Measurements from ENCODE around the gene DUOX2.

DUOX2 gene

DNA sequence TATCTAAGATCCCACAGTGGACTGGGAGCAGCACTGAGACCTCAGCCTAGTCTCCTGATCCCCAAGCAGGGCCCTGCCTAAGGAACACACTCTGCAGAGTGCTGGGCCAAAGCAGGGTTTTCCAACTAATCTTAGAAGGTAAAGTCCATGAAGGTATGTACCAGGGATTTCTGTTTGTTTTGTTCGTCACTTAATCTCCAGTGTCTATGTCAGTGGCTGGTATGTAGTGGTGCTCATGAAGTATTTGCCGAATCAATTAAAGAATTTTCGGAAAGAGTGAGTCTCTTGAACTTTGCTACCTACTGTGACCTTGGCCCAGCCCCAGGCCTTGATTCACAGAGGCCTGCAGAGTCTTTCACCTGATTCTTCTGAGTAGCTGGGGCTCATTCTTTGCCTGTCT lies 17.5 kb upstream of the DUOX2 start:
- Histone ChIP-seq H3K36me3 (ENCODE audit: insufficient read depth, insufficient read length, low read length) (no peaks in the 10 kb centered on the region), H3K4me1 (ENCODE audit: insufficient read depth, insufficient read length) (peaks cover 5% of the 10 kb centered on the region), H3K27me3 (ENCODE audit: insufficient read depth, insufficient read length) (peaks cover 39% of the 10 kb centered on the region), H3K4me3 (ENCODE audit: insufficient read length, low read depth) (no peak overlapping the region), H3K9me3 (ENCODE audit: insufficient read depth, low read length) (no peaks in the 10 kb centered on the region), H3K9ac (ENCODE audit: insufficient read length, low read depth) (no peak overlapping the region)
- TF ChIP-seq SUZ12 (IDR thresholded peaks at IDR 0.05; ENCODE audit: extremely low read depth, insufficient read depth, insufficient read length) (no peak), ZNF274 (IDR thresholded peaks at IDR 0.05; ENCODE audit: low read depth, low read length) (no peak)
- DNase-seq (ENCODE audit: low read depth, low spot score): no peak

DNA sequence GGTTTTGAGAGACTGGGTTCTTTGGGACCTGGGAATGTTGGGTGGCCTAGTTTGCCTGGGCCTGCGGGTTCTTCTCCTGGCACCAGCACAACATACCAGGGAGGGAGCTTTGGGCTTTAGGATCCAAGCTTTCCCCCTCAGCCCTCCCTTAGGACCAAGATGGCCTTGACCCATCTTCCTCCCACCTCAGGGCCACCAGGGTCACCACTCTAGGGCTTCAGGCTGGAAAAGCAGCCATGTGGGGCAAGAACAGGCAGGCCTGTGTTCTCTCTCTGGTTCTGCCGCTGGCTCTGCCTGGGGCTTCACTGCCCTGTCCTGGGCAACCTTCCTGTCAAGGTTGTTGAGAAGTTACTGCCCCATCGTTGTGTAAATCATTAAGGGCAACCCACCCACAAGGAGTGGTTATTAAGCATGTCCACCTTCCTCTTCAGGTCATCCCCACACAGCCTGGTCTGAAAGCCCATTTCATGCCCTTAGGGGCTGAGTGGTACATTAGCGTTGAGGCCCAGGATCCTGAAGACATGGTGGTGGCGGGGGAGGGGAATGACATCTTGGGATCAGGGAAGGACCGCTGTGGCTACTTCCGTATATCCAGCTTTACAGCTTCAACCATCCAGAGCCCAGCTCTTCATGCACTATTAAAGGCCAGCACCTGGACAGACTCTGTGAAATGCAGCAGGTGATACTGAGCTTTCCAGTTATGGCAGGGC lies 16.5 kb upstream of the DUOX2 start:
- Histone ChIP-seq H3K27me3 (ENCODE audit: insufficient read depth, insufficient read length) (peaks cover 39% of the 10 kb centered on the region), H3K9ac (ENCODE audit: insufficient read length, low read depth) (peak overlapping the region; percentile 32)

DNA sequence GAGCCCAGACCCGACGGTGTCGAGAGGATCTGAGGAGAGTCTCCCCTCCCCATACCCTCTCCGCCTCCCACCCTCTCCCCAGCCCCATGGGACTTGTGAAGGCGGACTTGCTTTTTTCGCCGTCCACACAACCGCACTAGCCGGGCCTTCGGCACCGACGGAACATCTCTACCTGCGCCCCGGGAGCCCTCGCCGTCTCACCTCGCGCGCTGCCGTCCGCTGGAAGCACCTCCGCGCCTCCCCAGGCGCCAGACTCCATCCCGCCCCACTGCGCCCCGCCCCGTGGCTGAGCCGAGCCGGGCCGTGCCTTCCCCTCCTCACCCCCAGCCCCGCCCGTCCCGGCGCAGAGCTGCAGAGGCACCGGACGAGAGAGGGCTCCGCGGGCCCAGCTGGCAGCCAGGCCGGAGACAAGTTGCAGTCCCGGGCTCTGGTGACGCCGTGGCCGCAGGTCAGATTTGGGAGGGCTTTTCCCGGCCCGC lies 15.7 kb upstream of the DUOX2 start, which contains the start of the genes DUOX1 and DUOXA1:
DUOX1 (plus strand) TSS at position 344 of the 479 bp plus-strand sequence. CDS start 1,973 bp downstream, outside the sequence.
DUOXA1 (minus strand) TSS at position 229 of the 479 bp plus-strand sequence. CDS start 6,865 bp downstream, outside the sequence.
- no peak for DNase-seq (ENCODE audit: low read depth, low spot score)
- peak within 1 kb of the TSS; percentile 56 for H3K9ac ChIP-seq (ENCODE audit: insufficient read length, low read depth)
- no peaks in the 10 kb centered on the region for H3K9me3 ChIP-seq (ENCODE audit: insufficient read depth, low read length)
- peak within 1 kb of the TSS; percentile 39 for H3K4me3 ChIP-seq (ENCODE audit: insufficient read length, low read depth)
- H3K36me3 ChIP-seq (ENCODE audit: insufficient read depth, insufficient read length, low read length): no peaks in the 10 kb centered on the region
- H3K4me1 ChIP-seq (ENCODE audit: insufficient read depth, insufficient read length): peaks cover 4% of the 10 kb centered on the region
- H3K27me3 ChIP-seq (ENCODE audit: insufficient read depth, insufficient read length): peaks cover 42% of the 10 kb centered on the region
- TF ChIP-seq SUZ12 (IDR thresholded peaks at IDR 0.05; ENCODE audit: extremely low read depth, insufficient read depth, insufficient read length) (no peak), ZNF274 (IDR thresholded peaks at IDR 0.05; ENCODE audit: low read depth, low read length) (no peak), YY1 (IDR thresholded peaks at IDR 0.05; ENCODE audit: insufficient read depth, insufficient read length) (no peak)

More for the DNA sequence above, 16.5 kb upstream of the DUOX2 start:
- Histone ChIP-seq H3K9me3 (ENCODE audit: insufficient read depth, low read length) (no peaks in the 10 kb centered on the region), H3K4me3 (ENCODE audit: insufficient read length, low read depth) (peak overlapping the region; percentile 39), H3K36me3 (ENCODE audit: insufficient read depth, insufficient read length, low read length) (no peaks in the 10 kb centered on the region), H3K4me1 (ENCODE audit: insufficient read depth, insufficient read length) (peaks cover 5% of the 10 kb centered on the region)
- no peak for TF ChIP-seq ZNF274 (IDR thresholded peaks at IDR 0.05; ENCODE audit: low read depth, low read length)
- no peak for TF ChIP-seq SUZ12 (IDR thresholded peaks at IDR 0.05; ENCODE audit: extremely low read depth, insufficient read depth, insufficient read length)
- no peak for TF ChIP-seq YY1 (IDR thresholded peaks at IDR 0.05; ENCODE audit: insufficient read depth, insufficient read length)
- DNase-seq (ENCODE audit: low read depth, low spot score): no peak

DNA sequence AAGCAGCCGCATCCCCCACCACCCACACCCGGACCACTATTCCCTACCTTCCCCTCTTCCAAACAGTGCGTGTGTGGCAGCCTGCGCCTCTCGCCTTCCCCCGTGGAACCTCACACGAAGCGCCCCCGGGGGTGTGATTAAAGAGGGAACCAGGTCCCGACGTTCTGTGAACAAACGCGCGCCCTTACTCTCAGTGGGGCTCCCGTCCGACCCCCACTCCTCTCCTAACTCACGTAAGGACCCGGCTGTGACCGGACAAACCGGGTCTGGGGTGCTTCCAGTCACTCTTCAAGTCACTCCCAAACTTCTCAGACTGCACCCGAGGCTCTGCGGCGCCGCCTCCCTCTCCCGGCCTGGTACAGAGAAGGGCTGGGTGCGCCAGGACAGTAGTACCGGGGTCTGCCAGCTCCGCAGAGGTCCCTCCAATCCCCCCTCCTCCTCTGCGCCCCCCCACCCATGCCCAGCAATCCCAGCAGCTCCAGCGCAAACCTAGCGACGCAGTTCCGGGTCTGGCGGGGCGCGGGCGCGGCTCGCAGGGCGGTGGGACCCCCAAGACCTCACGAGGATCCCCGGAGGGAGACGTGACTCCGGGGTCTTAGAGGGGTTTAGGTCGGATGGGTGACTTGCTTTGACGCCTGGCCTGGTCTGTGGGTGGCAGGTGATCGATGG lies 15.1 kb upstream of the DUOX2 start:
- Histone ChIP-seq H3K27me3 (ENCODE audit: insufficient read depth, insufficient read length) (peaks cover 42% of the 10 kb centered on the region), H3K9me3 (ENCODE audit: insufficient read depth, low read length) (no peaks in the 10 kb centered on the region), H3K4me3 (ENCODE audit: insufficient read length, low read depth) (peak overlapping the region; percentile 39), H3K36me3 (ENCODE audit: insufficient read depth, insufficient read length, low read length) (no peaks in the 10 kb centered on the region), H3K9ac (ENCODE audit: insufficient read length, low read depth) (peak overlapping the region; percentile 56), H3K4me1 (ENCODE audit: insufficient read depth, insufficient read length) (peaks cover 2% of the 10 kb centered on the region)
- no peak for DNase-seq (ENCODE audit: low read depth, low spot score)
- TF ChIP-seq YY1 (IDR thresholded peaks at IDR 0.05; ENCODE audit: insufficient read depth, insufficient read length) (no peak), SUZ12 (IDR thresholded peaks at IDR 0.05; ENCODE audit: extremely low read depth, insufficient read depth, insufficient read length) (no peak), ZNF274 (IDR thresholded peaks at IDR 0.05; ENCODE audit: low read depth, low read length) (no peak)

DNA sequence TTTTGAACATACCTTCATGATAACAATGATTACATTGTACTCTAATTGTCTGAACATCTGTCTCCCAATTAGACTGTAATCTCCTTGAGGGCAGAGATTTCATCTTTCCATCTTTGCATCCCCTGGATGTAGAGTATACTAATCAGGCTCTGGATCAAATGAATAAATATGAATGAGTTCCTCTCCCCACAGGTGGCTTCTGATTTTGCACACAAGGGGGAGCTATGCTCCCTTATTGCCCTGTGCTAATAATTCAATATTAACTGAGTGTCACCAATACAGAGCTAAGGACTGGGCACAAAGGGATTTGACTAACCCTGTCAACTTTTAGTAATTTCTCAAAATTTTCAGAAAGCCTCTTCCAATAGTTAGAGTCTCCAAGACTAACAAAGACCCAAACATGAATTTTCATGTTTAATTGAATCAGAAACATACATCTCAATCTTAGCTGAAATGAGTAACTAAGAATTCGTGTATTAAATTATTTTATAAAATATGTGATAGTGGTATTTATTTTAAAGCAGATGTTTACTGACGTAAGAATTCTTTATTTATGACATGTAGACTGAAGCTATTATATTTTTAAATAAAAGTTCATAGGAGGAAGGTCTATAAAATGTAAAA lies 12.7 kb upstream of the DUOX2 start:
- DNase-seq (ENCODE audit: low read depth, low spot score): no peak

DNA sequence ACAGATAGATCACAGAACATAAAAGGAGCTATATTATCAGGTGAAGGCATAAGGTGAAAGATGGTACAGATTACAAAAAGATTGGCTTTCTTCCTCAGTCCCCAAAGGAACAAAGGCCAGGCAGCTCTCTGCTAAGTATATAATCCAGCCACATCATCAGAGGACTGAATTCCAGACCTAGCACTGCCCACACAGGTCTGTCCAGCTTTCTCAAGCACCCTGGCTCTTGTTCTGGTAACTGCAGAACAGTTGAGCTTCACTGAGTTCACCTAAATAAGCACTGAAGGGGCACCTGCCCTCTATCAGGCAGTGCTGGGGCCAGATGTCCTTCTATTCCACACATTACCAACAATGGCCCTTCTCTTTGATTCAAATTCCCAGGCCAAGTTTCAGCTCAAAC lies 9.4 kb upstream of the DUOX2 start:
- TF ChIP-seq SUZ12 (IDR thresholded peaks at IDR 0.05; ENCODE audit: extremely low read depth, insufficient read depth, insufficient read length) (no peak), YY1 (IDR thresholded peaks at IDR 0.05; ENCODE audit: insufficient read depth, insufficient read length) (no peak), ZNF274 (IDR thresholded peaks at IDR 0.05; ENCODE audit: low read depth, low read length) (no peak)
- Histone ChIP-seq H3K9me3 (ENCODE audit: insufficient read depth, low read length) (no peaks in the 10 kb centered on the region), H3K4me3 (ENCODE audit: insufficient read length, low read depth) (no peak overlapping the region), H3K36me3 (ENCODE audit: insufficient read depth, insufficient read length, low read length) (no peaks in the 10 kb centered on the region), H3K27me3 (ENCODE audit: insufficient read depth, insufficient read length) (peaks cover 14% of the 10 kb centered on the region), H3K4me1 (ENCODE audit: insufficient read depth, insufficient read length) (no peaks in the 10 kb centered on the region), H3K9ac (ENCODE audit: insufficient read length, low read depth) (no peak overlapping the region)
- no peak for DNase-seq (ENCODE audit: low read depth, low spot score)

More for the DNA sequence above, 12.7 kb upstream of the DUOX2 start:
- H3K4me1 ChIP-seq (ENCODE audit: insufficient read depth, insufficient read length): peaks cover 2% of the 10 kb centered on the region
- peaks cover 42% of the 10 kb centered on the region for H3K27me3 ChIP-seq (ENCODE audit: insufficient read depth, insufficient read length)
- TF ChIP-seq YY1 (IDR thresholded peaks at IDR 0.05; ENCODE audit: insufficient read depth, insufficient read length) (no peak), ZNF274 (IDR thresholded peaks at IDR 0.05; ENCODE audit: low read depth, low read length) (no peak), SUZ12 (IDR thresholded peaks at IDR 0.05; ENCODE audit: extremely low read depth, insufficient read depth, insufficient read length) (no peak)
- H3K9ac ChIP-seq (ENCODE audit: insufficient read length, low read depth): no peak overlapping the region
- no peaks in the 10 kb centered on the region for H3K9me3 ChIP-seq (ENCODE audit: insufficient read depth, low read length)
- H3K4me3 ChIP-seq (ENCODE audit: insufficient read length, low read depth): no peak overlapping the region
- H3K36me3 ChIP-seq (ENCODE audit: insufficient read depth, insufficient read length, low read length): no peaks in the 10 kb centered on the region

DNA sequence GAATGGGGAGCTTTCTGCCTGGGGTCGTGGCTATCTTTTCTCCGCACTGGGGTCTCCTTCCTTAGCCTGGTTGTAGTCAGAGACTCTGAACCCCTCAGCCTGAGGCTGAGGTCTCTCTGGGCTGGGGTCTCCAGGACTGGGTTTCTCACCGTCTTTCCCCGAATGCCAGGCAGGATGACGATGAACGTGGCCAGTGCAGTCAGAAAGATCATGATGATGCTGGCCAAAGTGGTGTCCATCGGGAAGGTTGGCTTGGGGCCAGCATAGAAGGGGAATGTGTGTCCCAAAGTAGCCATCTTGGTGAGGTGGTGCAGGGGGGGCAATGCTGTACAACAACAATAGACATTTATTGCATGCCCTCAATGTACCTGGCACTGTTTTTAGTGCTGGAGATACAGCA lies 8.7 kb upstream of the DUOX2 start:
- TF ChIP-seq YY1 (IDR thresholded peaks at IDR 0.05; ENCODE audit: insufficient read depth, insufficient read length): no peak
- TF ChIP-seq SUZ12 (IDR thresholded peaks at IDR 0.05; ENCODE audit: extremely low read depth, insufficient read depth, insufficient read length): no peak
- TF ChIP-seq ZNF274 (IDR thresholded peaks at IDR 0.05; ENCODE audit: low read depth, low read length): no peak
- Histone ChIP-seq H3K4me3 (ENCODE audit: insufficient read length, low read depth) (no peak overlapping the region), H3K36me3 (ENCODE audit: insufficient read depth, insufficient read length, low read length) (no peaks in the 10 kb centered on the region), H3K9me3 (ENCODE audit: insufficient read depth, low read length) (no peaks in the 10 kb centered on the region), H3K4me1 (ENCODE audit: insufficient read depth, insufficient read length) (no peaks in the 10 kb centered on the region), H3K9ac (ENCODE audit: insufficient read length, low read depth) (no peak overlapping the region), H3K27me3 (ENCODE audit: insufficient read depth, insufficient read length) (peaks cover 10% of the 10 kb centered on the region)
- DNase-seq (ENCODE audit: low read depth, low spot score): no peak
